Measurements from ENCODE around the gene GRIN1. TPM values are rescaled to one million over a fixed set of nuclear protein-coding genes. Genes with fewer than 3 reads are reported as not detected.

GRIN1 gene
- total RNA-seq, 1 donor = not detected

GRCh38 chr9:137178201-137178938 is 39.4 kb downstream of the GRIN1 start:
- no peak overlapping the region for H3K4me3 ChIP-seq (ENCODE audit: low read depth, low read length)
- no peak for TF ChIP-seq CTCF (IDR thresholded peaks at IDR 0.05; ENCODE audit: insufficient read depth, low read length)
- DNase-seq (ENCODE audit: low read depth) = no peak

DNA sequence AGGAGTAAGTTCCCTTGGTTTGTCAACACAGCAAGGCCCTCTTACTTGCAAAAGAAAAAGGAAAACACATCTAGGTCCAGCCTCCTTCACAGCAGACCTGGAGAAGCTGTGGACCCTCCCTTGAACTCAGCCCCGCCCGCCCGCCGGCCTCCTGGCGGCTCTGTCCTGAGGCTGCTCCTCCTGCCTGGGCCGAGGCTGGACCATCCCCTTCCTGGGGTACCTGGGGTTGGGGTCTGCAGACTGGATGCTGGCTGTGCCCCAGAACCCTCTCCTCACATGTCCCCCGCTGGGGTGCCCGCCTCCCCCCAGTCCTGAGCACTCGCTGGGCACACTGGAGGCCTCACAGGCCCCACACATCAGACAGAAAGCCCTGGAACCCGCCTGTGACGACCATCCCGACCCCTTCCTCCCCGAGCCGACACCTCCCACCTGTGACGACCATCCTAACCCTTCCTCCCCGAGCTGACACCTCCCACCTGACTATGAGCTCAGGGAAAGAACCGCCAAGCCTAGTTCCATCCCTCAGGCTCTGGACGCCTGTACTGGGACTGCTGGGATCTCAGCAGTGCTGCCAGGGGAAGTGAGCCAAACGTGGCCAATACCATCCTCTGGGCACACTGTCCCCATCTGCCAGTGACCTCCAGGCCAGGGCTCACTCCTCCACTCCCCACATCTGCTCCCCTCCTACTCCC is 40.1 kb downstream of the GRIN1 start:
- no peak overlapping the region for H3K4me3 ChIP-seq (ENCODE audit: low read depth, low read length)
- DNase-seq (ENCODE audit: low read depth) = no peak
- no peak for TF ChIP-seq CTCF (IDR thresholded peaks at IDR 0.05; ENCODE audit: insufficient read depth, low read length)

- DNase-seq (ENCODE audit: low read depth) = no peak
- H3K4me3 ChIP-seq (ENCODE audit: low read depth, low read length) = no peak overlapping the region
- no peak for TF ChIP-seq CTCF (IDR thresholded peaks at IDR 0.05; ENCODE audit: insufficient read depth, low read length)
These were observed 40.8 kb downstream of the GRIN1 start for GRCh38 chr9:137179761-137180160.

GRCh38 chr9:137180491-137180890 is 41.5 kb downstream of the GRIN1 start:
- DNase-seq (ENCODE audit: low read depth) = no peak
- H3K4me3 ChIP-seq (ENCODE audit: low read depth, low read length) = no peak overlapping the region
- TF ChIP-seq CTCF (IDR thresholded peaks at IDR 0.05; ENCODE audit: insufficient read depth, low read length) = no peak

DNA sequence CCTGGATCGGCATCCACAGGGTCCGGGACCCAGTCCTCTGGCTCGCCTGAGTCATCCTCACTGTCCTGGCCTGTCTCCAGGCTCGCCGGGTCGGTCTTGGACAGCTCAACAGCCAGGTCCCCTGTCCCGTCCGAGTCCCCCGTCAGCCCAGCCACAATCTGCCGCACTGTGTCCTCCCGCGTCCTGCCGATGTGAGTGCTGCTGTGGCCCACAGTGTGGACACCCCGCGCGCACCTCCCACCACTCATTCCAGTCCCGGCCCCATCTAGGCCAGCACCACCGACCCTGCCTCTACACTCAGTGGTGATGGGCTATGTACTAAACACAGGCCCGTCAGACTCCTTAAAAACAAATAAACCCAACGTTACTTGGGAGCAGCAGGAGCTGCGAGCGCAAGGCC is 42.7 kb downstream of the GRIN1 start:
- H3K4me3 ChIP-seq (ENCODE audit: low read depth, low read length) = no peak overlapping the region
- TF ChIP-seq CTCF (IDR thresholded peaks at IDR 0.05; ENCODE audit: insufficient read depth, low read length) = no peak
- no peak for DNase-seq (ENCODE audit: low read depth)

DNA sequence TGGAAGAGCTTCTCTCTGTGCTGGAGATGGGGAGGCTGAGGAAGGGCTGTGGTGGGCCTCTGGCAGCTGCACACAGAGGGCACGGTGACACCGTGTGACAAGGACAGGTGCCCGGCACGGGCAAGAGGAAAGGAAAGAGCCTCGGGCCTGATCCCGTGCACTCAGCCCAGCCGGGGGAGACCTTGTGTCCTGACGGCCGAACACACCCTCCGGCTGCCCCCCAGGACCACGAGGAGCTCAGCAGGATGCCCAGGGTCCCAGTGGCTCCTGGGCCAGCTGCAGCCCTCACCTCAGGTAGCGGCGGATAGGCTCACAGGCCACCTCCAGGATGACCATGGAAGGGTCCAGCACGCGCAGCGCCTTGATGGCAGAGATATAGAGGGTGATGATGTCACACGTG is 43.9 kb downstream of the GRIN1 start:
- TF ChIP-seq CTCF (IDR thresholded peaks at IDR 0.05; ENCODE audit: insufficient read depth, low read length) = no peak
- no peak overlapping the region for H3K4me3 ChIP-seq (ENCODE audit: low read depth, low read length)
- no peak for DNase-seq (ENCODE audit: low read depth)
